Activated CD4-positive, alpha-beta T cell treated with anti-CD3 and anti-CD28 coated beads, Interleukin-2, amount 50 U/mL, for 16 hours (primary cell): ENCODE measurements around the gene ITGB4.
A peak's percentile ranks its signal among the peaks of the same experiment; 100 is the strongest.

Experiments
- DNase-seq: peaks from one replicate; pipeline ENCODE4 v3.0.0-alpha.2; 2020

ITGB4 gene

DNA sequence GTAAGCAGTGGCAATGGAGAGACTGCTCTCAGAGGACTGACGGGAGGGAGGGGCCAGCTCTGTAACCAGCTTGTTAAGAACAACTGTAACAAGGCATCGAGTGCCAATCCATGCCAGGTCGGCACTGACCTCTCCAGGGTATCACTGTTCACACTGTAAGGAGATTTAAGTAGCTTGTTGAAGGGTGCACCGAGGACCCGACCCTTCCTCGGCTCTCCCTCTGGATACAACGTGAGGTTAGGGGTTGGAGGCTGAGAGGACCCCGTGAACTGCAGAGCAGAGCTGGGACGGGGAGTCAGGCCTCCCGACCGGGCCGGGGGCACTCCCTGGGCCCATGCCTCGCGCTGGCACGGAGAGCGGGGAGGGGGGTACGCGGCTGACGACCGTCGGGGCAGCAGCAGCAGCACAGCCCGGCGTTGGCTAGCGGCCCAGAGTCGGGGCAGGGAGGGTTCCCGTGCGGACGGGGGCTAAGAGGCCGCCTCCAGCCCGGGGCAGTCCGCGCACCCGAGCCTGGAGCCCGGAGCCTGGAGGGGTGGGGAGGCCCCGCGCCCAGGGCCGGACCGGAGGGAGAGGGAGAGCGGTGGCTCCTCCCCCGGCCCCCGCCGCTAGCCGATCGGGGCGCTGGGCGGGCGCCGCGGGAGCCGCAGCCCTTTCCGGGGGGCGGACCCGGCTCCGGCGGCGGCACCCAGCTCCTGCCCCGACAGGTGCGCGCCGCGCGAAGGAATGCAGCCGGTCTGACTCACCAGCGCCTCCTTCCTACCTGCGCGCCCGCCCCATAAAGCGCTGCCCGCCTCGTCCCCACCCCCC is at the start of gene ITGB4:
Gene ITGB4, plus strand, starts transcription at position 804 of the 807 bp plus-strand sequence. CDS start 3,245 bp downstream, outside the sequence.
- peak; percentile 21 for DNase-seq

DNA sequence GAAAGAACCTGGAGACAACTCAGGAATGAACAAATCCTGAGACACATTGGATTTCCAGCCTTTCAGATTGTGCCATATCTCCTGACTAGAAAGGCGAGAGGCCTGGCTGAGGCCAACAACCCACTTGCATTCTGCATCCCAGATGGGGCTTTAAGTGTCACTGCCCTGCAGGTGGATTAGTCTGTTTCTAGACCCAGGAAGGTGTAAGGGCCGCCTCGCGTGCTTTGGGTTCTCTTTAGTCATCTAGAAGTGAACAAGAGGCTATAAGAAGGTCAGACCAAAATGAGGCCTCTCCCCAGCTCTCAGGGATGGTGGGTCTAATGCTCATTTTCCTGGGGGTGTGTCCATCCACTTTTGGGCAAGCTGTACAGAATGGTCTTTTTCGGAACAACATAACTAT is 49.2 kb upstream of the ITGB4 start:
- DNase-seq: no peak

DNA sequence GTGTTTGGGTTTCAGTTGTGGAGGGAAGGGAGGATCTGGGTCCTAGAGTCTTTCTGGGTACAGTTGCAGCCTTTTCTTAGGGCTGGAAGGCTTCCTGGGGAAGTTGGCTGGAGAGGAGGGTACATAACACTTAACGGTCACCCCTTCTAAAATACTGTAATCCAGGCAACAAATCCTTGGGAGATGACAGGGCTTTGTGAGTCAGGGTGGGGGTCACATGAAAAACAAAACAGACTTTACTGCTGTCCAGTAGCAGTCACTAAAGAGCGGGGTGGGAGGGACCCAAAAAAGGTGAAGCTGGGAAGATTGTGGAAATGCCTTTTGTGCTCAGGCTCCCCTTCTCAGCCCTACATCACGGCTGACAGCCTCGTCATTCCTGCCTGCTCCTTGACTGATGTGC is 47.8 kb upstream of the ITGB4 start:
- no peak for DNase-seq

DNA sequence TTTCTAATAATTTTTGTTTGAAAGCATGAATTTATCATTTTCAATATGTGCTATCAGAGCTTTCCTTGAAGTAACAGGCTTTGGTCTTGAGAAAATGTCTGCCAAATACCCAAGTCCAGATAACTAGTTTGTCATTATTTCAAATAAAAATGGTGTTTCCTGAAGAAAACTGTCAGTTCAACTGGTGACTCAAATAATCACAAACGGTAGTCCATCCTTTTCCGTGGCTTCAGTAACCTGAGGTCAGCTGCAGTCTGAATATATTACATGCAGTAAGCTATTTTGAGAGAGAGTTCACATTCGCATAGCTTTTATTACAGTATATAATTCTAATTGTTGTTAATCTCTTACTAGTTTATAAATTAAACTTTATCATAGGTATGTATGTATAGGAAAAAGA is 44.8 kb upstream of the ITGB4 start:
- no peak for DNase-seq

DNA sequence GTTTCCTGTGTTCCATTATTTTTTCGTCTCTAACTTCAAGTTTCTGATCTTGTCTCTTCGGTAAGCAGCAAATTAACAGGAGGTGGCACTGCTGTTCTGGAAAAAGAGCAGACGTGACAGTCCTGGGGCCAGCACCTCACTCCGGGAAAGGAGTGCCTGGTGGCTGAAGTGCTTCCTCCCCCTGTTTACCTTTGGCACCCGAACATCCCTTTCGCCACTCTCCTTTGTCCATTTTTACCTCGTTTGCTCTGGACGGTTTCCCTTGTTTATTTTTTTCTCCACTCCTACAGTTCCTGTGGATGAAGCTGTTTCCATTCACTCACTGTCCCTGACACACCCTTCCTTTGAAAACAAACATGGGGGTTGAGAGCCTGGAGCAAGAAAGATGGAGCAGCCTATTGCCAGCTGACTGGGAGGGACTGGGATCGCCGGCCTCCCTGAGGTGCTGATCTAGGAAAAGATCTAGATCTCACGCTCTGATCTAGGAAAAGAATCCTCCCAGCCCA is 41.5 kb upstream of the ITGB4 start:
- DNase-seq: no peak

DNA sequence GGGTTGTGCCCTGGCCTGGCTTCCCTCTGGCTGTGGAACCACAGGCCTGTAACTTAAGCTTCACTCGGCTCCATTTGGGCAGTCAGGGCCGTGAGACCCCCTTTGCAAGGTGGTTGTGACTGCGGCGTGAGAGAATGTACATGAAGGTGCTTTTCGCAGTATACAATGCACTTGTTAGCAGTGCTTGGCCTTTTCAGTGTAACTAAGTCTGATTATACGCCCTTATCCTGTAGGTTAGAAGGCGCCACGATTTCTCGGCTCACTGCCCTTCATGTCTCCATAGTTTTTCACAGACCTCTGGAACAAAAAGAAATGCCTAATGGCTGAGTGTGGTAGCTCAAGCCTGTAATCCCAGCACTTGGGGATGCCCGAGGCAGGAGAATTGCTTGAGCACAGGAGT is 40.8 kb upstream of the ITGB4 start:
- no peak for DNase-seq

DNA sequence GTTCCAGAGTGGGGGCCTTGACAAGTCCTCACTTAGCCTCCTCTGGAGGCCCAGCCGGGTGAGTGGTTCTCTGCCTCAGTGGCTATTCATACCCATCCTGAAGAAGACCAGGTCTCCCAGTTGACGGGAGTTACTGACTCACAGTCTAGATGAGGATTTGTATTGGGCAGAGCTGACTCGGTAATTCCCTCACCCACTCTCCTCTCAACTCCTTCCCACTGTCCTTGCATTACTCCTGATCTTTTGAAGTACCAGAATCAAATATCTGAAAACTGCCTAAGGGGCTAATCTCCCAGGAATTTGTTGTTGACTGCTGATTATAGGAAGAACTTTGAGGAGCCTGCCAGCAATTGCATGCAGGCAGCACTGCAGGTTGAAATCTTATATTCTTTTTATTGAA is 40.0 kb upstream of the ITGB4 start:
- DNase-seq: no peak

DNA sequence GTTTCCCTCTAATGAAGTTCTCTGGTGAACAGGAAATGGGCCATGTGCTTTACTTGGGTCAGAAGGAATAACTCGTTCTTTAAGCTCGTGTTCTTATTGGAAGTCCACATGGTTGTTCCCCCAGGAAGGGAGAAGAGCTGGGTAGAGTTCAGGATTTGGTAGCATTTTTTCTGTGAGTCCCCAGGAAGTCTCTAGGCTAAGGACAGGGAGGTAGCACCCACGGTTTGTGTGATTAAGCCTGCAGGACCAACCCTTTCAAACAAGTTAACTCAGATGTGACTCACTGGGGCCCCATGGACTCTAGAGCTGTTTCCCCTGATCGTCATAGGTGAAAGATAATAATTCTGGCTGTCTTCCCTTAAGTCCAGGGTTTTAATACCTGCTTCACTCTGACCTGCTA is 37.7 kb upstream of the ITGB4 start:
- no peak for DNase-seq

DNA sequence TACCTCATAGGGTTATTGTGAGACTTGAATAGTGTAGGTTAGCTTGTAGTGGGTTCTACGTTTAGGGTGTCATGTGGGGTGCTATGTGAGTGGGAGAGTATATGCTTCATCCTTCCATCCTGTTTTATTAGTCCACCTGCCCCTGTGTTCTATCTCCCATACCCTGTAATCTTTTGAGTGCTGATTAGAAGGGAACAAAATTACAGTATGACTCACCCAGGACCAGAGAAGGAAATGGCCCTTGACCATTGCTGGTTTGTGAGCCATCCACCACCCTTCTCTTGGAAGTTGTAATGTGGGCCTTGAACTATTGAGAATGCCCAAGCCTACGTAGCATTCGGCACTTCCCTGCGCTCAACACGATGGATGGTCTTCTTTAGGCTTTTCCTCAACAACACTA is 37.0 kb upstream of the ITGB4 start:
- DNase-seq: no peak

DNA sequence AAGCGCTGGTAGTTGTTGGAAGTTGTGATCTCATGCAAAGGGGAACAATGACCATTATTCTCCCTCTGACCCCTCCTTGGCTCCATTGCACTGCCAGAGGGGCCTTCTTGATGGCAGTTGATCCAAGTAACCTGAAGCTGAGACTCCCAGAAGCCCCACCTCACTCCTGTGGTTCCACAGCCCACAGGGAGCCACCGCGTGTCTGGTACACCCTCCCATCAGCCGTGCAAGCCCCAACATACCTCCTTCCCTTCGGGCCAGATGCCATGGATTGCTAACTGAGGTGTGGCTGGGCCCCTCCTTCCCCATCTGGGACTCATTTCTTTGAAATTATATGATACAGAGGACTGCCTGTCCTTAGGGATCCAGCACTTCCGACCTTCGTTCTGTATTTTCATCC is 36.3 kb upstream of the ITGB4 start:
- no peak for DNase-seq

DNA sequence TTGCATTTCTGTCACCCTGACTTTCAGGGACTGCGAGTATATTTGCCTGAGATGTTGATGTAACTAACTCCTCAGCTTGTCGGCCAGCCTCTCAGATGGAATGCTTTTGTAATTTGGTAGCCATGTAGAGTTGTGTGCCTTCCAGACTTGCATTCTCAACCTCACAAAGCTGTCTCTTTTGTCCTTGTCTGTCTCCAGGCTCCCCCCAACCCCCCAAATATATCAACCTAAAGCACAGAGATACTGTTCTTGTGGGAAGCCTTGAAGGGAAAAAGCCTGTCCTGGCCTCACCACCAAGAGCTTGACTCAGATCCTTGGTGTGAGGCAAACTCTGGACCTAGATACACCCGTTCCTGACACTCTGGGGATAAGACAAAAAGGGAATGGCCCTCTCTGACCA is 35.8 kb upstream of the ITGB4 start:
- no peak for DNase-seq

DNA sequence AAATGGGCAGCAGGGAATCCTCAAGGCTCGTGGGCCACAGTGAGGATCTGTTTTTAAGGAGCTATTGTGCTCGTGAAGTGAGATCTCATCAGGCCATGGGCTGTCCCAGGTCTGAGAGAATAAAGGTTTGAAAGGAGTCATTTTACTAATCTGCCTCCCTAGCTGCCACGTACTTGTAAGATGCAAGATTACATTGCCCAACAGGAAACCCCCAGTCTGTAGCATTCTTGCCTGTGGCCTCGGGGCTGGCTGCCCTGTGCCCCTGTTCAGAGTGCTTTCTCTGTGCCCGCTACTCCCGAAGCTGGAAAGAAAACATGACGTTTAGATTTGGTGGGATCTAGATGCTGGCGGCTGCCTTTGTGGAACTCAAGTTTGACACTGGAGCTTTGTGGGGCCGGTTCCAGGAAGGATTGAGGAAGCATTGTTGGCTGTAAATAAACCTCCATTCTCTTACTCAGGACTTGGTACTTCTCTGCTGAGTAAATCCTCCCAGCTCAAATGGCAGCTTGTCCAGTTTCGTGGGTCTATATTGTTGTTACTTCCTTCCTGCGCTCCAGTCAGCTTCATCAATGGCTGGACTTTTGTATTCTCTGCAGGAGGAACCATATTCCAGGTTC is 32.9 kb upstream of the ITGB4 start:
- peak; percentile 30 for DNase-seq

DNA sequence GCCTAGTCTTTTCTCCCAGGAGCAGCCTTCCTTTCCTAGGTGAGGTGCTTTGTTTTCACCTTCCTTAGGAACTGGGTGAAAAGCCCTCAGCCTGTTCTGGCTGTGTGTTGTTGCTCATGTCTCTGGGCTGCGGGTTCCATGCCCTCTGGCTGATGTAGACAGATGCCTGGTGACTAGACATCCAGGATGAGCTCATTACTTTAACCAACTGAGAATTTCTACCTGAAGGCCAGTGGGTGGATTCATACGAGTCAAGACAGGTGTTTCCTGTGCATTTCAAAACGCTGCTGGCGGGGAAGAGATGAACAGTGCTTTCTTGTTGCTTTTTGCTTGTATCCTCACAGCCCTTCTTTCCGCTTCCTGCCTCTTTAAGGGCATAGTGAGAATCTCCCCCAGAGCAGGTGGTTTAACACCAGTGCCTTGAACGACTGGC is 31.8 kb upstream of the ITGB4 start:
- peak; percentile 54 for DNase-seq

DNA sequence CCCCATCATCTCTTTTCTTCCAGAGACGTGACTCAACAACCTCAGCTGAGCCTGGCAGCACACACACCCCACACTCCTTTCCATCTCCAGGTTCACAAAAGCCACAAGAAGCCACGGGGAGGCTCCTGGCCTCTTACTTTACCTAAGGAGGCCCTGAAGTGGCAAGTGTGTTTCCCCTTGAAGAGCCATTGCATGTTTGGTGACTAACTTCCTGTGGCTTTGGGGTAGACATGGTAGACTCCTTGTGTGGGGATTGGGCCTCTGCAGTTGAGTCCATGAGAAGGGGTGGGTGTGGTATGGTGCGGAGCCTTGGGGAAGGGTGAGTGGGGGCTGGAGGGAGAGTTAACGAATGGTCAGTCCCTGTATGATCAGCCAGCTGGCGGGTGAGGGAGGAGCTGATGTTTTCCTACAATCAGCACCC is 29.9 kb upstream of the ITGB4 start:
- peak; percentile 62 for DNase-seq

DNA sequence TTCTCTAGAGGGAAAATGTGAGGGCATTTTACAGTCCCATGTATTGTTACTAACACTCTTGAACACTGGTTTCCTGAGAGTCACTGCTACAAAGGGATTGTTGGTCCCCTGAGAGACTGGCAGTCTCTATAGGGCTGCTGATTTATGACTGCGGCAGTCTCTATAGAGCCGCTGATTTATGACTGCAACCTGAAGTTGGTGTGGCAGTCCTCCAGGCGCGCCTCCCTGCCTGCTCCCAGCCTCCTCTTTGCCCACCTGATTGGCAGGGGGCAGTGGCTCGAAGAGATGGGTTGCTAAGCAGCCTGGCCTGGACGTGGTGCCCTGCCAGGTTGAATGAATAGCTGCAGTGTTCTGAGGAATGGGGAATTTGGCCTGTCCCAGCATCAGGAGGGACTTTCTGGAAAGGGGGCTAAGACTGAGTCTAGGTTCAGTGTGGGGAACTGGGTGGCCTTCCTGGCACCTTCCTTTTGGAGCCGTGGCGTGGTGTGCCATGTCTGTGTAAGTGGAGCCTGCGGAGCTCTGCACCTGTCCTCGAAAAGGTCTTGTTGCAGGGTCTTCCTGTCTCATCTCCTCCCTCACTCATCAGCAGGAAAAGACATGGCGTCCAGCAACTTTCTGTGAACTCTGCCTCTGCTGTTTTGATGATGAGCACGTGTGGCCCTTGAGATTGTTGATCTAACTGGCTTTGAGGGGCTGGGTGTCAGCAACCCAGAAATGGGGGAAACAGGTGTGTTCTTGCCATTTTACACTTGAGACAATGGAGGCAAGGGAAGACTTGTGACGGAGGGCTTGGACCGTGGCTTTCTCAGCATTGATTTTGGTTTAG is 29.2 kb upstream of the ITGB4 start:
- DNase-seq: no peak

DNA sequence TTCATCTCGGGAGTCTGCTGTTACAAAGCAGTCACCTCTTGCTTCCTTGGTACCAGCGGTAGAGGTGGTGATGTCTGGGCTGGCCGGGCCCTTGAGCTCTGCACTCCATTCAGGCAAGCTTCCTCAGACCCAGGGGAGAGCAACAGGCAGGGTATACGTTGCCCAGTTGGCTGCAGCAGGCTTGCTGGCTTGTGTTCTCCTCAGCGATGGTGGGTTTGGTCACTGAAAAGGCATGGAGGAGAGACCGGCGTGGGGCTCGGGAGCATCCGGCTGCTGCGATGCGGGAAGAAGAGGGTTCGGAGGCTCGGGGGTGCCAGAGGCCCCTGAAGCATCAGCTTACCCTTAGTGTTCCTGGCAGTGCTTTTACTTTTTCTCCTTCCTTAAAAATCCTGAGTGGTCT is 28.3 kb upstream of the ITGB4 start:
- no peak for DNase-seq

DNA sequence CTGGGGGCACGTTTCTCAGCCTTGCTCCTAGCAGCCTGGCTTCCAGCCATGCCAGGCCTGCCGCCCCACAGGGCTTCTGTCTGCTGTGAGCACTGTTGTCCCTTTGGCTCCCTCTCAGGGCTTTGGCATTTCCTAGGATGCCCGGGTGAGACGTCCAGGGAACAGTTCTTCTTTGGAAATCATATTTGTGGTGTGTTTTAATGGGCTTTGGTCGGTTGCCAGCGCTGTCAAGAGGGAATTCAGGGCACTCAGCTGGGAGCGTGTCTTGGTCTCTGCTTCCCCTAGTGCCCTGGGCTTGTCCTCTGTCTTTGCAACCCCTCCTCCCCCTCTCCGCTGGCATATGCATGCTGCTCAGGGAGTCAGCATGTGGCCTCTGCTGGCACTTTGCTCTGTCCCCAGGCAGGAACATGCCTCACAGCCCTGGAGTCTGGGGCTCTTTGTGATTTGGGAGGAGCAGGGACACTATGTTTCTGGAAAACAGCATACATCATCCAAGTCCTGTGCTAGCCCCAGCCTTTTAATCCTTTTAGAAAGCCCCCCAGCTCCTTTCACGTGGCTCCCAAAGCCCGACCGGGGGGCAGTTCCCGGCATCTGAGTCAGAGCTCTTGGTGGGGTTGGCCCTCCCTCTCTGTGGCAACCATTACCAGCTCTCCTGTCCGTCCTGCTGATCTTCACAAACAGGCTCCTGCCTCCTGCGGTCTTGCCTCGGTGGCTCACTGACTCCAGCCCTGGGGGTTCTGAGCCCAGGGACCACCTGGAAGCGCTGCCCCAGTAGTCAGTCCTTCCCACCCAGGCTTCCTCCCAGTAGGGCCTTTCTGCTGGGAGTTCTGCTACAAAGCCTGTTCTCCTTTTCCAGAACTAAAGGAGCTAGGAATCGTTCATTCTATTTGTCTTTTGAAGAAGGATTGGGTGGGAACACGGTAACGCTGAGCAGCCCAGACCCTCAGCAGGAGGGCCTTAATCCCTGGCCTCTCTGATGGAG is 27.5 kb upstream of the ITGB4 start:
- DNase-seq: no peak

DNA sequence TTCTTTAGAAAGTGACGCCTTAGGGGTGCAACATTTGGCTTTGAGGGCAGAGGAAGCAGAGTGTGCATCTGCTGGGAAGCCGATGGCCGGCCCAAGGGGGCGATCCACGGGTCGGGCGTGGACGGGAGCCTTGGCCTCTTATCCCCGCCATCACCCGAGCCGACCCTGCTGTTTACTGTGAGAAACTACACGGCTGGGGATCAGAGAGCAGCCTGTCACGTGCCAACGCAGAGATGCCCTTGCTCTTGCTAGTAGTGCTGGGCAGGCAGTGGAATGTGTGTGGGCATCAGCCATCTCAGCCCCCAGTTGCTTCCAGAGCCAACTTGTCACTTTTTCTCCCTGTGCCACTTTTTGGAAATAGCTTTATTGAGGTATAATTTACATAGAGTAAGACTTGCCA is 26.7 kb upstream of the ITGB4 start:
- DNase-seq: no peak

DNA sequence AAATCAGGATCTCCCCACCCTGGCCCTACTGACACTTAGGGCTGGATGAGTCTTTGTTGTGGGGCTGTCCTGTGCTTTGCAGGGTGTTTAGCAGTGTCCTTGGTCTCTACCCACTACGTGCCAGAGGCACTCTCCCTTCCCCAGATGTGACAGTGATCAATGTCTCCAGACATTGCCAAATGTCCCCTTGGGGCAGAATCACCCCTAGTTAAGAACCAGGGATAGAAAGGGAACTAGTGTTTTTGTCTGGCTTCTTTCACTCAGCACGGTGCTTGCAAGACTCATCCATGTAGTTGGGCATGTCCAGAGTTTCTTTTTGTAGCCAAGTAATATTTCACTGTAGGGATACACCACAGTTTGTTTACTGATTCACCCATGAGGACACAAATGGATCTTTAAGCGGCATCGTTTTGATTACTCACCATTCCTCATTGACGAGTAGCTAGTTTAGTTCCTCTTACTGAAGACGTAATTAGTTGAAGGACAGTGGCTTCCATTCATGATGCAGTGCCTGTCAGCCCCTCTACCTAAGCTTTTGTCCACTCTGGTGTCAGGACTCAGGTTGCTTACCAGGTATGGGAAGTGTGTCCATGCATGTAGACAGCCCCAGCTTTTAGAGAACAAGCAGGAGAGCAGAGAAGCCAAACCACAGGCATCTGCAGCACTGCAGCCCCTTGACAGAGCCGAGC is 26.0 kb upstream of the ITGB4 start:
- DNase-seq: no peak

DNA sequence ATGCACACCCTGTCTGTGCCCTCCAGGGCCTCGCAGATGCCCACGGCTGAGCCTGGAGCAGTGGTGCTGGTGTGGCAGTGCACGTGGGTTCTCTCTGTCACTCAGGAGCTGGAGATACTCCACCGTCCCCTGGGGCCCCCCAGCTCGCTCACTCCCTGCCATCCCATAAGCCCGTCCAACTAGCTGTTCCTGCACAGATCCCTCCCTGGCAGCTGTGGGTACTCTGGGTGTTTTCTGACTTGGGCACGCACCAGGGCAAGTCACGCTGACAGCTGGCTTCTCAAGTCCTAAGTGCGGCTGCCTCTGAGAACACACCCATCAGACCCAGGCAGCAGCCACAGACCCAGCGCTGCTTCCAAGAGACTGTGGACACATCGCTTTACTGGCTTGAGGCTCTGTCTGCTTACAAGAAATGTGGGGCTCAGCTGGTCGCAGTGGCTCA is 25.4 kb upstream of the ITGB4 start:
- no peak for DNase-seq

DNA sequence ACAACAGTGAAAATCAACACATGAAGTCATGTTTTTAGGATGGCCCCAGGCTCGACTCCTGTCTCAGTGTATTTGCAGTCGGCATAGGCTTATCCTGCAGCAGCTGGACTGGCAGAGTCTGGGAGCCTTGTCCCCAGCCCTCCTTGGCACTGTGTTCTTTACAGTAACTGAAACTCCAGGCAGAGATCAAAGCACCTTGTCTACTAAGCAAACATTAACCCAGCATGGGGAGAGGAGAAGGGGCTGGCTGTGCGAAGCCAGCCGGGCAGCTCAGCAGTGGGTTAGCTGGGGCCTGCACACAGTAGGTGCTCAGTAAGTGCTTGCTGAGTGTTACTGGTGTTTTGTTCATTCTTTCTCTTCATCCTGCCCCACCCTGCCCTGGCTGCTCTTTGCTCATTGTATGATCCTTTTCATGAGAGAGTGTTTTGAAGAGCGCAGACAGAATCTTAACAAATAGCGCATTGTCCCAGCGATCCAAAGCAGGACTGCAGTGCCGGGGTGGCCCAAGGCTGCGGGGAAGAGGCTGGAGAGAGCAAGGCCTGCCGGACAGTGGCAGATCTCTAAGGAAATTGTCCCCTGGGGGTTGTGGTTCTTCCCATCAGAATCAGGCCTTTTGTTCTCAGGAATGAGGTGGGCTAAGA is 23.5 kb upstream of the ITGB4 start:
- no peak for DNase-seq
